Measurements from ENCODE around the gene ABI3BP.

DNA sequence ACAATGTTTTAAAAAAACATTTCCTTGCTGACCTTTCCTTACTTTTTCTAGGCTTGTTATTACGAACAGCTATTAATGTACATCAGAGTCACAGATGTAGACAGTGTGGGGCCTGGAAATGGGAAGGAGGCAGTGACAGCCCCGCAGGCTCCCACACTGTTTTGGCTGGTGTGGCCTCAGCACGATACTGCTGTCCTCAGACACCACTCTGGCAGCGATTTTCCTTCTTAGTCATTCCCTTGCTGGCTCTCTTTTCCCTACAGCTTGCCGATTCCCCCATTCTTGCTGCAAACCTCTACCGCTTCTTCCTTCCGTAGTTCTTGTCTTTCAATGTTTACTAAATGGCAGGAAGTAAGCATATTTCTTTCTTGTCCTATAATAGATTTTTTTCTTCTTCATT lies 113.1 kb downstream of the ABI3BP start:
- TF ChIP-seq POLR2A (IDR thresholded peaks at IDR 0.05; ENCODE audit: low read length) (no peak), GATA1 (IDR thresholded peaks at IDR 0.05; ENCODE audit: low read depth, low read length) (no peak)
